PC-9 (cell line): ENCODE measurements around the gene PAK4. TPM values are rescaled to one million over a fixed set of nuclear protein-coding genes. Genes with fewer than 3 reads are reported as not detected.

Source experiments
- BruUV-seq: library from RNA; stranded (reverse); fragments of 400-500 nt; replicated peaks from 2 replicates; lab custom pipeline; 2021; lab: Mats Ljungman, UMichigan
- CTCF ChIA-PET: fragments of 300-600 bp; sonication (Branson Sonifier 250); formaldehyde crosslinking; loops from one replicate; lab custom pipeline; 2022; ENCODE audit warnings: antibody characterized with exemption; lab: Charles Lee
- POLR2A ChIA-PET: fragments of 300-600 bp; sonication (Branson Sonifier 250); formaldehyde crosslinking; loops from one replicate; lab custom pipeline; 2022; ENCODE audit warnings: antibody characterized with exemption; ENCODE audit not compliant: unreplicated experiment; lab: Charles Lee
- DNase-seq, 2 experiments: peaks; one replicate each; pipeline versions ENCODE4 v3.0.0 to v3.0.0-alpha.2; 2015 to 2022; ENCODE audit warnings: mixed read lengths in 1 of 2
- H2AFZ ChIP-seq: fragments of 200-600 bp; sonication (generic); 2 replicates; pipeline ENCODE4 v1.8.1; 2017; ENCODE audit warnings: antibody characterized with exemption
- H3F3A ChIP-seq: fragments of 200-600 bp; sonication (generic); 2 replicates; pipeline ENCODE4 v1.8.1; 2017; ENCODE audit warnings: antibody characterized with exemption, mild to moderate bottlenecking, low read depth; ENCODE audit not compliant: insufficient read depth
- H3K27ac ChIP-seq: fragments of 200-600 bp; sonication (generic); 2 replicates; pipeline ENCODE4 v1.6.1; 2016; ENCODE audit warnings: mixed run types
- H3K27me3 ChIP-seq: fragments of 200-600 bp; sonication (generic); 2 replicates; pipeline ENCODE4 v1.6.1; 2016; ENCODE audit warnings: low read depth, mixed run types; ENCODE audit not compliant: insufficient read depth
- H3K36me3 ChIP-seq: fragments of 200-600 bp; sonication (generic); 2 replicates; pipeline ENCODE4 v1.6.1; 2016; ENCODE audit warnings: low read depth, mixed run types
- H3K4me1 ChIP-seq: fragments of 200-600 bp; sonication (generic); replicated peaks from 2 replicates; pipeline ENCODE4 v1.6.1; 2016; ENCODE audit warnings: mixed run types; ENCODE audit not compliant: insufficient read depth
- H3K4me2 ChIP-seq: fragments of 200-600 bp; sonication (generic); 2 replicates; pipeline ENCODE4 v1.6.1; 2017; ENCODE audit warnings: mixed run types
- H3K4me3 ChIP-seq: fragments of 200-600 bp; sonication (generic); 2 replicates; pipeline ENCODE4 v1.6.1; 2016; ENCODE audit warnings: mixed run types
- H3K79me2 ChIP-seq: fragments of 200-600 bp; sonication (generic); 2 replicates; pipeline ENCODE4 v1.6.1; 2017; ENCODE audit warnings: low read depth, mixed run types
- H3K9me2 ChIP-seq: fragments of 200-600 bp; sonication (generic); 2 replicates; pipeline ENCODE4 v1.8.1; 2017; ENCODE audit warnings: mild to moderate bottlenecking; ENCODE audit not compliant: insufficient read depth
- H3K9me3 ChIP-seq: fragments of 200-600 bp; sonication (generic); 2 replicates; pipeline ENCODE4 v1.8.1; 2016; ENCODE audit warnings: low read depth; ENCODE audit not compliant: insufficient read depth
- H4K20me1 ChIP-seq: fragments of 200-600 bp; sonication (generic); 2 replicates; pipeline ENCODE4 v1.8.1; 2017; ENCODE audit not compliant: insufficient read depth
- EZH2 ChIP-seq: fragments of 200-600 bp; sonication (generic); IDR thresholded peaks from 2 replicates; pipeline ENCODE4 v1.8.0; 2017; ENCODE audit warnings: antibody characterized with exemption, low read depth
- intact Hi-C: fragments of 100-400 bp; cut with micrococcal nuclease; formaldehyde crosslinking; loops from one replicate; pipeline ENCODE4 v1.10.0; 2022; ENCODE audit not compliant: unreplicated experiment
- total RNA-seq: library from RNA; stranded (reverse); gene quantifications from 2 replicates; pipeline ENCODE4 v1.2.3, GENCODE V29; 2021
- TF ChIP-seq, protein P1 (sequence below): fragments of 200-600 bp; sonication (generic); conservative IDR thresholded peaks from 2 replicates; pipeline ENCODE4 v1.6.1; 2017; ENCODE audit warnings: mixed run types, antibody characterized with exemption, mild to moderate bottlenecking, moderate library complexity

PAK4 gene
- total RNA-seq, 1 experiment from 2014 or later: 77.8 TPM

DNA sequence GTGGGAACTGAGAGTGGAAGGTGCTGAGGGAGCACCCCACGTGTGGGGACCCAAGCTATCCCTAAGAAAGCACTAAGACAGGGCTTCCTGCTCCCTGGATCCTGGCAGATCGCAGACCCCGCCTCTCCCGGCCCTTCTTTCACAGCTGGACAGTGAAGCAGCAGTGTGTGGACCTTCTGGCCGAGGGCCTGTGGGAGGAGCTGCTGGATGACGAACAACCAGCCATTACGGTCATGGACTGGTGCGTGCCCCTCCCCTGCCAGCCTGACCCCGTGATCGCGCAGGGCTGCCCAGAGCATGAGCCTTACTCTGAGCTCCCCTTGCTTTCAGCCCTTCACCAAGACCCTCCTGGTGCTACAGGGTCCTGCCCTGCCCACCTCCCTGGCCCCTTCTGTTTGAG, 73.4 kb downstream of the PAK4 start:
- no peaks in the 10 kb centered on the region for H3K36me3 ChIP-seq
- H3K79me2 ChIP-seq: no peaks in the 10 kb centered on the region
- peaks cover 48% of the 10 kb centered on the region for H3K4me1 ChIP-seq
- no peak overlapping the region for H3K27ac ChIP-seq
- no TSS peak for BruUV-seq
- TF ChIP-seq, protein P1, sequence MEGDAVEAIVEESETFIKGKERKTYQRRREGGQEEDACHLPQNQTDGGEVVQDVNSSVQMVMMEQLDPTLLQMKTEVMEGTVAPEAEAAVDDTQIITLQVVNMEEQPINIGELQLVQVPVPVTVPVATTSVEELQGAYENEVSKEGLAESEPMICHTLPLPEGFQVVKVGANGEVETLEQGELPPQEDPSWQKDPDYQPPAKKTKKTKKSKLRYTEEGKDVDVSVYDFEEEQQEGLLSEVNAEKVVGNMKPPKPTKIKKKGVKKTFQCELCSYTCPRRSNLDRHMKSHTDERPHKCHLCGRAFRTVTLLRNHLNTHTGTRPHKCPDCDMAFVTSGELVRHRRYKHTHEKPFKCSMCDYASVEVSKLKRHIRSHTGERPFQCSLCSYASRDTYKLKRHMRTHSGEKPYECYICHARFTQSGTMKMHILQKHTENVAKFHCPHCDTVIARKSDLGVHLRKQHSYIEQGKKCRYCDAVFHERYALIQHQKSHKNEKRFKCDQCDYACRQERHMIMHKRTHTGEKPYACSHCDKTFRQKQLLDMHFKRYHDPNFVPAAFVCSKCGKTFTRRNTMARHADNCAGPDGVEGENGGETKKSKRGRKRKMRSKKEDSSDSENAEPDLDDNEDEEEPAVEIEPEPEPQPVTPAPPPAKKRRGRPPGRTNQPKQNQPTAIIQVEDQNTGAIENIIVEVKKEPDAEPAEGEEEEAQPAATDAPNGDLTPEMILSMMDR: no peak
- no peak for TF ChIP-seq EZH2
- H2AFZ ChIP-seq: no peak overlapping the region
- CTCF ChIA-PET: interaction anchor here (0.6 kb wide), 1 partner anchor 150 kb away, joined by 10 read pairs; no protein-coding TSS in a partner anchor
- H3K9me3 ChIP-seq: no peaks in the 10 kb centered on the region
- no peaks in the 10 kb centered on the region for H3K9me2 ChIP-seq
- H3F3A ChIP-seq: peaks cover 35% of the 10 kb centered on the region
- no peaks in the 10 kb centered on the region for H3K27me3 ChIP-seq
- no peak overlapping the region for H3K4me2 ChIP-seq
- POLR2A ChIA-PET: interaction anchor here (0.7 kb wide), 2 partner anchors 323 to 605 kb away, joined by 3 to 7 read pairs; no protein-coding TSS in a partner anchor
- no peak for DNase-seq
- H3K4me3 ChIP-seq: no peak overlapping the region
- intact Hi-C loops: no loop called here
- no peaks in the 10 kb centered on the region for H4K20me1 ChIP-seq

DNA sequence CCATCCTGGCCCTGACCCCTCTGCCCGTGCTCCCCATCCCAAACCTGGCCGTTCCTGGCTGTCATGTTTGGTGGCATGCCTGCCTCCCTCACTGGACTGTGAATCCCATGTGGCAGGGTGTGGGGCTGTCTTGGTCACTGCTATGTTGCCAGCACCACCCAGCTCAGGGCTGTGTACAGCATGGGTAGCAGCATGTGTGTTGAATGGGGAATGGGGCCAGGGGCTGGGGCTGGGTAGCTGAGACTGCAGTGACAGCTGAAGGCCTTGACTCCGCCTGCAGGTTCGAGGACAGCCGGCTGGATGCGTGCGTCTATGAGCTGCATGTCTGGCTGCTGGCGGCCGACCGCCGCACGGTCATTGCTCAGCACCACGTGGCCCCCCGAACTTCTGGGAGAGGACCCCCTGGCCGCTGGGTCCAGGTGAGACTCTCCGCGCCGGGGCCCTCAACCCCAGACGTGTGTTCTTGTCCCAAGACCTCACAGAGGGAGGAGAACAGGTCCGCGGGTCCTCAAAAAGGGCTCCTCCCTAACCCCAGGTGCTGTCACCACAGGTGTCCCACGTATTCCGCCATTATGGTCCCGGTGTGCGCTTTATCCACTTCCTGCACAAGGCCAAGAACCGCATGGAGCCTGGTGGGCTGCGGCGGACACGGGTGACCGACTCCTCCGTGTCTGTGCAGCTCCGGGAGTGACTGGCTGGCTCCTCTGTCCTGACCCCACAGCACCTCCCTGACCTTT, 74.6 kb downstream of the PAK4 start:
- TF ChIP-seq, protein P1: no peak
- TF ChIP-seq EZH2: no peak
- Histone ChIP-seq H3K27me3 (no peaks in the 10 kb centered on the region), H3K27ac (no peak overlapping the region), H3K4me3 (no peak overlapping the region), H2AFZ (no peak overlapping the region), H3K4me2 (no peak overlapping the region), H3K36me3 (no peaks in the 10 kb centered on the region), H3K9me2 (no peaks in the 10 kb centered on the region), H3K9me3 (no peaks in the 10 kb centered on the region), H3K79me2 (no peaks in the 10 kb centered on the region), H4K20me1 (no peaks in the 10 kb centered on the region), H3F3A (peaks cover 25% of the 10 kb centered on the region), H3K4me1 (peaks cover 38% of the 10 kb centered on the region)
- BruUV-seq: no TSS peak
- intact Hi-C loops: no loop called here
- ChIA-PET POLR2A (no interaction called here), CTCF (interaction anchor here (0.6 kb wide), 1 partner anchor 18 kb away, joined by 4 read pairs; no protein-coding TSS in a partner anchor)
- DNase-seq: no peak

DNA sequence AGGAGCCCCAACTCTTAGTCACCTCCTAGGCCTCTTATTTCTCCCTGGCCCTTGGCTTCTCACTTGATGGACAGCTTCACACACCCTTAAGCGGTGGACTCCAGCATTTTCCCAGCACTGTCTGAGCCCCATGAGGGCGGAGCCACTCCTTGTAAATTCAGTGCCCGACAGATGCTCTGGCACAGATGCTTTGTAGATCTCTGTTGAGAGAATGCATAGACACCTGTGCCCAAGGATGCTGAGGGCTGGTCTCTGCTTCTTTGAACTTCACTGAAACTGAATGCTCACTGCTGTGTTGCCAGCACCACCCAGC, 75.2 kb downstream of the PAK4 start:
- H3F3A ChIP-seq: peaks cover 20% of the 10 kb centered on the region
- H3K4me2 ChIP-seq: no peak overlapping the region
- H3K36me3 ChIP-seq: no peaks in the 10 kb centered on the region
- H3K4me1 ChIP-seq: peaks cover 32% of the 10 kb centered on the region
- H2AFZ ChIP-seq: no peak overlapping the region
- H3K9me2 ChIP-seq: no peaks in the 10 kb centered on the region
- H3K9me3 ChIP-seq: no peaks in the 10 kb centered on the region
- POLR2A ChIA-PET: no interaction called here
- no peak overlapping the region for H3K4me3 ChIP-seq
- H3K79me2 ChIP-seq: no peaks in the 10 kb centered on the region
- CTCF ChIA-PET: interaction anchor here (0.6 kb wide), 2 partner anchors 17 to 94 kb away, joined by 4 to 6 read pairs; no protein-coding TSS in a partner anchor
- H3K27ac ChIP-seq: no peak overlapping the region
- no peak for DNase-seq
- H3K27me3 ChIP-seq: no peaks in the 10 kb centered on the region
- H4K20me1 ChIP-seq: no peaks in the 10 kb centered on the region
- TF ChIP-seq EZH2: no peak
- TF ChIP-seq, protein P1: no peak
- no TSS peak for BruUV-seq
- intact Hi-C loops: no loop called here
